ENCODE data around the gene CACNB4.
A peak's percentile ranks its signal among the peaks of the same experiment; 100 is the strongest.

Gene CACNB4

GRCh38 chr2:152050341-152050740 is 48.5 kb downstream of the CACNB4 start:
- no peak for DNase-seq (ENCODE audit: low read depth)
- no peak for TF ChIP-seq CTCF (IDR thresholded peaks at IDR 0.05; ENCODE audit: control insufficient read depth, insufficient read depth, low read depth, low read length, missing control alignments)
- no peak overlapping the region for H3K4me3 ChIP-seq (ENCODE audit: control insufficient read depth, low read depth, low read length)

GRCh38 chr2:152049541-152049940 is 49.3 kb downstream of the CACNB4 start:
- TF ChIP-seq CTCF (IDR thresholded peaks at IDR 0.05; ENCODE audit: control insufficient read depth, insufficient read depth, low read depth, low read length, missing control alignments) = no peak
- H3K4me3 ChIP-seq (ENCODE audit: control insufficient read depth, low read depth, low read length) = no peak overlapping the region
- no peak for DNase-seq (ENCODE audit: low read depth)

- peak; percentile 21 for TF ChIP-seq CTCF (IDR thresholded peaks at IDR 0.05; ENCODE audit: control insufficient read depth, insufficient read depth, low read depth, low read length, missing control alignments)
- H3K4me3 ChIP-seq (ENCODE audit: control insufficient read depth, low read depth, low read length) = no peak overlapping the region
- no peak for DNase-seq (ENCODE audit: low read depth)
Observed at GRCh38 chr2:152047824-152048471, 50.9 kb downstream of the CACNB4 start.

GRCh38 chr2:152046940-152047339 is 51.9 kb downstream of the CACNB4 start:
- no peak for TF ChIP-seq CTCF (IDR thresholded peaks at IDR 0.05; ENCODE audit: control insufficient read depth, insufficient read depth, low read depth, low read length, missing control alignments)
- no peak for DNase-seq (ENCODE audit: low read depth)
- H3K4me3 ChIP-seq (ENCODE audit: control insufficient read depth, low read depth, low read length) = no peak overlapping the region

GRCh38 chr2:152042636-152043615 is 55.9 kb downstream of the CACNB4 start:
- no peak for DNase-seq (ENCODE audit: low read depth)
- TF ChIP-seq CTCF (IDR thresholded peaks at IDR 0.05; ENCODE audit: control insufficient read depth, insufficient read depth, low read depth, low read length, missing control alignments) = no peak

GRCh38 chr2:152038441-152038958 is 60.3 kb downstream of the CACNB4 start:
- DNase-seq (ENCODE audit: low read depth) = no peak

More at GRCh38 chr2:152042636-152043615, 55.9 kb downstream of the CACNB4 start:
- H3K4me3 ChIP-seq (ENCODE audit: control insufficient read depth, low read depth, low read length) = no peak overlapping the region

More at GRCh38 chr2:152038441-152038958, 60.3 kb downstream of the CACNB4 start:
- no peak overlapping the region for H3K4me3 ChIP-seq (ENCODE audit: control insufficient read depth, low read depth, low read length)
- no peak for TF ChIP-seq CTCF (IDR thresholded peaks at IDR 0.05; ENCODE audit: control insufficient read depth, insufficient read depth, low read depth, low read length, missing control alignments)
